ENCODE results near the gene GSTA3.

GRCh38 chr6:52925042-52925441 lies 15.5 kb upstream of the GSTA3 start:
- TF ChIP-seq POLR2AphosphoS5 (IDR thresholded peaks at IDR 0.05; ENCODE audit: low read depth, low read length): no peak
- TF ChIP-seq POLR2A (IDR thresholded peaks at IDR 0.05; ENCODE audit: low read depth, low read length): no peak
- no peak for TF ChIP-seq SPI1 (IDR thresholded peaks at IDR 0.05; ENCODE audit: low read depth, low read length)
- no peak for TF ChIP-seq TAF1 (IDR thresholded peaks at IDR 0.05; ENCODE audit: low read depth, low read length)
- no peak for TF ChIP-seq POU2F2 (IDR thresholded peaks at IDR 0.05; ENCODE audit: low read depth, low read length)

All from GM12891 (cell line).